GM19372 (cell line): ENCODE measurements around the gene SESN1.
A peak's percentile ranks its signal among the peaks of the same experiment; 100 is the strongest.
"Not testable (repeated sequence)": the region's sequence is repeated elsewhere in the genome, so short reads cannot be mapped to it uniquely, and the experiment has no call there.

Source experiments
- ATAC-seq: cut with Tn5 transposase; IDR thresholded peaks from one replicate; pipeline ENCODE4 v1.9.1; 2021; ENCODE audit warnings: mild to moderate bottlenecking, low read depth, moderate library complexity; ENCODE audit not compliant: unreplicated experiment

The SESN1 gene

DNA sequence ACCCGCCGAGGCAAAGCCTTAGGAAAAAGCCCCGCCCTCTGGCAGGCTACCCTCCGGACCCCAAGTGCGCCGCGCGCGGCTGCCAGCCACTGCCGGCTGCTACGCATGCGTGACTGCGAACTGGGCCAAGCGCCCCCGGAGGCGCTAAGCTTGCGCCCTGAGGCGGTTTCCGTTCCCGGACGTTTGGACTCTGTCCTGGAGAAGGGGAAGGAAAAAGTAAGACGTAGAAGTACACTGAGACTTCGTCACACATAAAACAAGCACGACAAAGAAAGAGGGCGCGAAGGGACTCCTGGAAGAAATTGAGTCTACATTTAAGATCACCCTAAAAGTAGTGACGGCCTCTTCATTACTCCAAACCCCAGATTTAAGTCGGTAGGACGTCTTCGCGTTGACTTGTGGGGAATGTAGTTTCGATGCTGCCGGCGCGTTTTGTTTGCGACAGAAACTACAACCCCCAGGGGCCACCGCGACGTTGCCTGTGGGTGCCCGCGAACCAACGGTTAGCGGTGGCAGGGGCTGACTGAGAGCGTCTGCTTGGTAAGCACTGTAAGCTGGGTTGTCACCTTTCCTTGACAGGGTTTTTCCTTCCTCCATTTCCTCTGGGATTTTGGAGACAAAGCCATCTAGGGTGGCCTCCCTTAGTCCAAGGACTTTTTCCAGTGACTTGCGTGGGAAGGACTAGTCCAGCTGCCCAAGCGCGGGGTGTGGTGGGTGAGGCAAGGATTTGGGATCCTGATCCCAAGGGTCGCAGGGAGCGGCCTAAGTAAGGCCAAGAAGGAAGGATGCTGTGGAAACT lies 589 bp upstream of the SESN1 start, which contains the start of gene CEP57L1:
CEP57L1 (plus strand) TSS at position 472 of the 799 bp plus-strand sequence. CDS start 49,715 bp downstream, outside the sequence.
- ATAC-seq: peak; percentile 73

DNA sequence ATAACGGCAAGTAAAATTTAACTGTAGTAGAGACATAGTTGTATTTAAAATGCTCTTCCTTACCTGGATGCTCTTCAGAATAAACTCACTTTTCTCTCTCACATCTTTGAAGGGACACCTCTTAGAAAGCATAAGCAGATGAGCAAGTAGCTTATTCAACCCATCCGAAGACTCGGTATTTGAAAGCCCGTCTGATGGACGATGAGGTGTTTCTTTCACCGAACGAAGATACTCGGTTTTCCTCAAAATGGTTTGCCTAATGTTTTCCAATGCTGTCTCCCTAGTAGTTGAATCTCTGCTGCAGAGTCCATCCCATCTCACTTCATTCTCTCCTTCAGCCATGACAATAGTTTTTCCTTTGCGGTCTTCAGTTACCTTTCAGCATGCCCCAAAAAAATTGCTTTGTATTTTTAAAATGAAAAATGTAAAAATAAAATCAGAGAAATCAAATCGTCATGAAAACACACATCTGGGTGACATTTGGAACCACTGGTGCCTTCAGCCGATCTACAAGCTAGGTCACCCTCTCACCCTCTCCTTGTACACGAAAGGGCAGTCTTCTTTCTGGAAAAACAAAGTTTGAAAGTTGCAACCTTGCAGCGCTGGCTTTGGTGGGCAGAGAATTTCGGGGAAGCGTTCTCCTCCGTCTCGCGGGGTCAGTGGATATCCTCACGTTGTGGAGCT lies 772 bp downstream of the SESN1 start:
- ATAC-seq: peak; percentile 0

GRCh38 chr6:109092074-109092473 lies 2.6 kb downstream of the SESN1 start:
- no peak for ATAC-seq

GRCh38 chr6:109091314-109092024 lies 3.2 kb downstream of the SESN1 start:
- no peak for ATAC-seq

DNA sequence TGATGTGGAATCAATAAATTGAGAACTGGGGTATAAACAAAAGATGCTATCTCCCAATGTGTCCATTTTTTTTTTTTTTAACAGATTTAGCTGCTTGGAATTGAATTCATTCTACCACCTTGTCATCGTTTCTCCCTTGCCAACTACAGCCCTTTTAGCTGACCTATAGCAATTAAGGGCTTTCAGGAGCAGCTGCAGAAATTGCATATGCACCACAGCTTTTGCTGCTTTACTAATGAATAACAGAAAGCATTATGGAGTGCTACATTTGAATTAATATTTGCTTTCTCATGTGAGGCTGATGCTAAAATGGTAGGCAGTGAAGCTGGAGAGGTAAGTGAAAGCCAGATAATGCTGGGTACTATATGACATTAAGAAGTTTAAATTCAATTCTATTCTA lies 5.7 kb downstream of the SESN1 start:
- no peak for ATAC-seq

- ATAC-seq: no peak
Observed at GRCh38 chr6:109087661-109088264, 6.9 kb downstream of the SESN1 start.

- ATAC-seq: not testable (repeated sequence)
Observed at GRCh38 chr6:109084146-109084545, 10.5 kb downstream of the SESN1 start.

GRCh38 chr6:109083657-109084056 lies 11.0 kb downstream of the SESN1 start:
- no peak for ATAC-seq

DNA sequence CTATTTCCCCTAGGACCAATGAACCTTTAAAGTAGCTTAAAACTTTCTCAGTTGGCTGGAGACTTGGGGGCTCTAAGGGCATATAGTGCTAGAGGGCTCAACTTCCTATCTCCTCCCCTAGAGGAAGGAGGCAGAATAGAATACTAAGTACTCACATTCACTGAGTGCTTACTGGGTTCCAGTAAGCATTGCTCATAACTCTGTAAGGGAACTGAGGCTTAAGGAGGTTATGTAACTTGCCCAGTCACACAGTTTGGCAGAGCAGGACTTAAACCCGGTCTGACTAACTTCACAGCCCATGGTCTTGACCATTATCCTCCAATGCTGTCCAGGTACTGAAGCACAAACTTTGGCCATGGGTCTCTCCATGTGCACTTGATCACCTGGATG lies 12.5 kb downstream of the SESN1 start:
- ATAC-seq: no peak

DNA sequence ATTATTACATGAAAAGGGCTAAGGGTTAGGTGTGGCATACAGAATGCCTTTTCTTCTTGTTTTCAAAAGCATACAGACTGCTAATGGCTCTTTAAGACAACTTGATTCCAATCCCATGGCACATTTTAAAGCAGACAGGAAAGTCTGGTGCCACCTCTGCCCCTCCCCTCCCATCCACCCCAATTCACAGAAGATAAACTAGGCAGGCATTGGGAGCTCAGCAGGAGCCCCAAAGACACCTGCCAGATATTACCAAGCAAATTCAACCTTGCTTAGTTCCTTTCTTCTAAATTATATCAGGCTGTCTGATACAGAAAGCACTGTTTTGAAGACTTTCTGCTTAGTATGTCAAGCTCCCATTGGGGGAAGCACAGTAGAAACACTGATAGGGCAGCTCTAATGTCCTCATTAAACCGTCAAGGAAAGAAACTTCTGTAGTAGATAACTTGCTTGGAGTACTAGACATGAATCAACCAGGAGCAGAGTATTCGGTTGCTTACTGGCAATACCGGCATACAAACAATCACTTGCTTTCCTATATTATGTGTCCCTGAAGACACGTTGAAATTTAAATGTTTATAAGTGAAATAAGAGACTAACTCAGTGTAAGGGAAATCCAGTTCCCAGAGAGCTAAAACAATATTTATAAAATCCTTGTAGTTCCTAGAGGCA lies 13.0 kb downstream of the SESN1 start:
- no peak for ATAC-seq

DNA sequence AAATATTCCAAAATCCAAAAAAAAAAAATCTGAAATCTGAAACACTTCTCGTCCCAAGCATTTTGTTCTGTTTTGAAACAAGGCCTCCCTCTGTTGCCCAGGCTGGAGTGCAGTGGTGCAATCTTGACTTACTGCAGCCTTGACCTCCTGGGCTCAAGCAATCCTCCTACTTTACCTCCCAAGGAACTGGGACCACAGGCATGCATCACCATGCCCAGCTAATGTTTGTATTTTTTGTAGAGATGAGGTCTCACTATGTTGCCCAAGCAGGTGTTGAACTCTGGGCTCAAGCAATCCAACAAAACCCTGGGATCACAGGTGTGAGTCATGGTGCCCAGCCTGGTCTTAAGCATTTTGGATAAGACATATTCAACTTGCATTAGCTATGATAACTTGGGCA lies 13.6 kb downstream of the SESN1 start:
- no peak for ATAC-seq

DNA sequence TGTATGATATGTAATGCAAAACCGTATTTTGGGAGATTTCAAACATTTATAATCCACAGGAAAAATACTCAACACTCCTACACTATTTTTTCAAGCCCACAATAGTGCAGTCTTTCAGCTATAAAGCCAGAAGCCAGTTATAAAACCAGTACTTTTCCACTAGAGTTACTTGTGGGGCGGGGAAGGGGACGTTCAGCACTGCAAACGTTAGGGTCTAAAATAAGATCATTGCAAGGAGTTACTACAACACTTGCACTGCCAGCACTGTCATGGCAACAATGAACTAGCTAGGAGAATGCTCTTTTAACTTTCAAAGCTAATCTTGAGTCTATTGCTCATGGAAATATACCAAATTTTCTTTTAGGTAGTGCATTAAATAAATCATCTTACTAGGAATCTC lies 14.7 kb downstream of the SESN1 start:
- no peak for ATAC-seq

GRCh38 chr6:109076377-109076776 lies 18.3 kb downstream of the SESN1 start:
- no peak for ATAC-seq

DNA sequence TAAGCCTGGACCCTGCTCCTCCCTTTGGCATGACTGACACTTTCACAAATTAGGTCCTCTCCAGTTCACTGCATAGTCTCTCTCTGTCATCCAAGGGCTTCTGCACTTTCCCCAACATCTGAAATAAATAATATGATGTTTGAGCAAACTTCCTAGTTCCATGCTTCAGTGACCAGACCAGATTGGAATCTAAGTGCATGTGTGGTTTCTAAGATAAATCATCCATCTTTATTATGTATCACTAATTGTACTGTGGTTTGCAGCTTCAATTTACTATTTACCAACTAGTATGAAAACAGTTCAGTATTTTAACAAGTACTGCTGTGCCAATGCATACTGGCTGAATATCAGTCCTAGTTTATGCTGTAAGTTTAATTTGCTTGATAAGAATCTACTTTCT lies 18.7 kb downstream of the SESN1 start:
- ATAC-seq: no peak

DNA sequence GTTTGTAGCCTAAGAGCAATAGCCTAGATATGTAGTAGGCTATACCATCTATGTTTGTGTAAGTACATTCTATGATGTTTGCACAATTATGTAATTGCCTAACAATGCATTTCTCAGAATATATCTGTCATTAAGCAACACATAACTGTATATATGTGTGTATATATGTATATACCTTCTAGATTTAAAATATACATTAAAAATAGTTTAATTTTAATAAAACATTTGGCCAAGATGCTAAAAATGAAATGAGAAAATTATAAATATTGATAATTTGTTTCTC lies 20.6 kb downstream of the SESN1 start:
- no peak for ATAC-seq

GRCh38 chr6:109073344-109074132 lies 21.1 kb downstream of the SESN1 start:
- no peak for ATAC-seq

GRCh38 chr6:109071125-109071917 lies 23.3 kb downstream of the SESN1 start:
- no peak for ATAC-seq

DNA sequence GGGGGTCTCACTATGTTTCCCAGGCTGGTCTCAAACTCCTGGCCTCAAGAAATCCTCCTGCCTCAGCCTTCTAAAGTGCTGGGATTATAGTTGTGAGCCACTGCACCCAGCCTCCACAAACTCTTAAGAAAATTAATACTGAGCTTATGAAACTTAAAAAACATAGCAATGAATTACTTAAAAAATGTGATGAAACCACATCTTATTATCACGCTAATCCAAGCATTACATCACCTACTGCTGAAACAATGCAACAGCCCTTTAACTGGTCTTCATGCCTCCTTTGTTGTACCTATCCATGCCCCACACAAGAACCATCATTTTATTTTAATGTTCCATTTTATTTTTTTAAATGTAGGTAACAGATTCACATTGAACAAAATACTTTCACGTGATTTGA lies 24.9 kb downstream of the SESN1 start:
- ATAC-seq: no peak

GRCh38 chr6:109062767-109063352 lies 31.8 kb downstream of the SESN1 start:
- ATAC-seq: no peak
